Cardiac fibroblast (primary cell): ENCODE measurements around the gene PHACTR3.

Experiments
- DNase-seq, 2 donors: peaks; one replicate each; pipeline versions ENCODE4 v3.0.0 to v3.0.0-alpha.2; 2010; ENCODE audit warnings: low read depth in 2 of 2
- H3K4me3 ChIP-seq, 2 donors: replicated peaks in 1 of 2; 1 replicate in 1 of 2; 2 replicates in 1 of 2; pipeline ENCODE4 v1.5.1; 2011; ENCODE audit warnings: low read depth in 2 of 2, low read length in 2 of 2, mild to moderate bottlenecking in 2 of 2, moderate library complexity in 1 of 2
- CTCF ChIP-seq: IDR thresholded peaks from one replicate; pipeline ENCODE4 v1.5.1; 2011; ENCODE audit warnings: low read depth, mild to moderate bottlenecking, low read length, inconsistent platforms

PHACTR3 gene

GRCh38 chr20:59589086-59589684 lies 15.2 kb upstream of the PHACTR3 start:
- H3K4me3 ChIP-seq: no peak overlapping the region
- TF ChIP-seq CTCF: no peak
- DNase-seq: no peak

DNA sequence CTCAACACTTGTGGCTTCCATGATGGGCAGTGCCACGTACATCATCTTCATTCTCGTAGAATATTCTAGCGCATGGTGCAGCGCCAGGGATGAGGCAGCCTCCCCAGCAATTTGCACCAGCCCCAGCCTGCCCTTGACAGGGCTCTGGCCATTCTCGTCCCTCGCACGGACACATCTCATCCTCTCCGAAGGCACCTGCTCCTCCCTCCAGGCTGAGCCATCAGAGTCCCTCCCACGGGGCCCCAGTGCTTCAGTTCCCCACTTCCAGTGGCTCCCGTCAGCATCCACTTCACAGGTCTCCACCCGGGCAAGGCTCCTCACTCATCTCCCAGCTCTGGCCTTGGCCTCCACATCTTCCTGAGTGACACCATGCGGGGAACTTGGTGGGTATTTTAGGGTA lies 13.3 kb upstream of the PHACTR3 start:
- TF ChIP-seq CTCF: no peak
- H3K4me3 ChIP-seq: no peak overlapping the region
- no peak for DNase-seq

DNA sequence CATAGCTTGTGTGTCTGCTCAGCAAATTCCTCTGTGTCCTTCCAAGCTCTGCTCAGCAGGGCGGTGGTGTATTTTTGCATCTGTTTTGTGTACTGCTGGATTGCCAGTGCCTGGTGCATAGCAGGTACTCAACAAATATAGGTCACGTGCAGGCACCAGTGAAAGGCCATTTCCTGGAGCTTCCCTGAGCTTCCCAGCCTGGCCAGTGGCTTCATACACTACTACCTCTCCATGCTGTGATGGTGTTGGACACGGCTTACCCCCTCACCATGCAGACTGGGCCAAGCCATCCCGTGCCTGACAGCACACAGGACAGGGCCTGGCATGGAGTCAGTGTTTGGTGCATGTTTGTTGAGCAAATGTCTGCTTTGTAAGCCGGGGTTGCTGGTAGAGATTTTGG lies 7.7 kb upstream of the PHACTR3 start:
- H3K4me3 ChIP-seq: no peak overlapping the region
- TF ChIP-seq CTCF: no peak
- DNase-seq: no peak

DNA sequence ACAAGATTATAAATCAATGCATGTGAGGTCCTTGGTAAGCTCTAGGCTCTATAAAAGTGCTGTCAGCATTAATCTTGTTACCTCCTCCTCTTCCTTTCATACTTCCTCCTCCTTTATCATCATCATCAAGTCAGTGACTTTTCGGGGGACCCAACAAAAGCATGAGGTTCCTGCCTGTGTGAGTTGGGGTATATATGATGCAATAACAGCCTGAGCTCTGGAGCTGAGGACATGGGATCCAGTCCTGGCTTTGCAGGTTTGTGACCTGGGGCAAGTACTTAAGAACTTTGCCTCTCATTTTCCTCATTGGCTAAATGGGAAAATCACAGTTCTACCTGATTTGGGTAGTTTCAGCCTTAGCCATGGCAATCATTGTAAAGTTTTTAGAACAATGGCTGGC lies 7.1 kb upstream of the PHACTR3 start:
- no peak for DNase-seq
- H3K4me3 ChIP-seq: no peak overlapping the region
- TF ChIP-seq CTCF: no peak

DNA sequence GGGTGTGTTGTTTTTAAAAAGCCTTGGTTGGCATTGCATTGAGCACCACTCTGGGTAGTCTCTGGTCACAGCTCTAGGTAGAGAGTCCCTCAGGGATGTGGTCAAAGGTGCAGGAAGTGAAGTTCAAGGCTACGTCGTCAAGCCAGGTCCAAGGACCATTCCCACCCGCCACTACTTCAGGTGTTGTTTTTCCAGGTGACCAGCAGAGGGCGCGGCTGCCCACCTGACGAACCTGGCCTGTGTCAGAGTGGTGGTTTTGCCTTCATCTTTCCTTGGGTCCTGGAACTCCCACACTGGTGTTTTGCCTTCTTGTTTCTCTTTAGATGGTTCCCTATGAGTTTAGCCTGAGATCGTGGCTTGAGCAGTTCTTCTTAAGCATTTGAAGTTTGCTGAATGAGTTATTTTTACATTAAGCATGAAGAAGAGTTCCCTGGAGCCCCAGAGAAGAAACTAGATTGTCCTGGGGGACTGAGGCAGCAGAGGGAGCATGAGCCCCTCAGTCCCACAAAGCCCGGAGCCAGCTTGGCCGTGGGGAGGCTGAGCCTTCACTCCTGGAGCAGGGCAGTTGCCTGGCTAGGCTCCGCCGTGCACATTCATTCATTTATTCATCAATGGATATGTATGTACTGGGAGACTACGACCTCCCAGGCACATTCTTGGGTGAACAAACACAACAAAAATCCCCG lies 5.6 kb upstream of the PHACTR3 start:
- DNase-seq: peak; percentile 4 to 7
- peak; percentile 48 for TF ChIP-seq CTCF
- no peak overlapping the region for H3K4me3 ChIP-seq

- TF ChIP-seq CTCF: no peak
- no peak for DNase-seq
- no peak overlapping the region for H3K4me3 ChIP-seq
These were observed 4.4 kb upstream of the PHACTR3 start for GRCh38 chr20:59599941-59600340.

DNA sequence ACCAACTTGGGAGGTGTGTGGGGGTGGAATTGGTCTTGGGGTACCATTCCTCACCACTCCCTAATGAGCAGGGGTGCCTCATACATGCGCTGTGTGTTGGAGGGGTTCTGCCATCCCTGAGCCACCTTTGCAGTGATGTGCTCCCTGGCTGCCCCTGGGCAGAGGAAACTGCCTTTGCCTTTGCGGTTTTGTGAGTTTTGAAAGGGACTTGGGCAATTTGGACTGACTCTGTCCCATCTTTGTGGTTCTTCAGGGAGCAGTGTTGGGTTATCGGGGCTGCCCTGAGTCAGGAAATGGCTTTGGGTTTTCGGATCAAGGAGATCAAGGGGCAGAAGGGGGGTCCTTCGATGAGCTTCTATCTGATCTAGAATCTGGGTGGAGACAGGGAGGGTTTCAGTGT lies 3.9 kb upstream of the PHACTR3 start:
- no peak for DNase-seq
- no peak overlapping the region for H3K4me3 ChIP-seq
- TF ChIP-seq CTCF: no peak
